ENCODE results near the gene ITGA5. TPM values are rescaled to one million over a fixed set of nuclear protein-coding genes. Genes with fewer than 3 reads are reported as not detected.
A peak's percentile ranks its signal among the peaks of the same experiment; 100 is the strongest.

ITGA5 gene
- total and polyA plus RNA-seq, 9 of the 15 experiments (the other 6 are each of a cell fraction or from before 2014, with no cell fraction given) = 9.1 to 82.1 (median 47.4) TPM

GRCh38 chr12:54359762-54360351 is 59.2 kb downstream of the ITGA5 start (continued):
- peak; percentile 99 for TF ChIP-seq HDAC2 (IDR thresholded peaks at IDR 0.05)
- TF ChIP-seq ZNF280A (IDR thresholded peaks at IDR 0.05; ENCODE audit: low read depth, partially characterized antibody) = peak; percentile 2
- TF ChIP-seq ZNF717 (CRISPR knock-in tag; IDR thresholded peaks at IDR 0.05) = no peak
- no peak for TF ChIP-seq ZNF324 (CRISPR knock-in tag; IDR thresholded peaks at IDR 0.05)
- TF ChIP-seq CBX1 (IDR thresholded peaks at IDR 0.05; ENCODE audit: low read depth) = peak; percentile 25; the same call in 1 of the 2 replicates
- TF ChIP-seq PHF21A (IDR thresholded peaks at IDR 0.05; ENCODE audit: borderline replicate concordance, low read depth) = 0 out of 2 replicates have a peak, but pooled peaks have one; percentile 37
- no peak for TF ChIP-seq SAP30 (IDR thresholded peaks at IDR 0.05; ENCODE audit: borderline replicate concordance, insufficient read depth, low read depth, low read length, poor library complexity, severe bottlenecking)
- no peak for TF ChIP-seq POLR2AphosphoS2 (IDR thresholded peaks at IDR 0.05; ENCODE audit: low read length)
- 0 out of 2 replicates have a peak, but pooled peaks have one; percentile 45 for TF ChIP-seq JUNB (CRISPR knock-in tag; conservative IDR thresholded peaks at IDR 0.05)
- 0 out of 2 replicates have a peak, but pooled peaks have one; percentile 46 for TF ChIP-seq IRF1 (CRISPR knock-in tag; IDR thresholded peaks at IDR 0.05; ENCODE audit: borderline replicate concordance)
- TF ChIP-seq SMAD3 (CRISPR knock-in tag; conservative IDR thresholded peaks at IDR 0.05) = no peak
- peak; percentile 96 to 97 for TF ChIP-seq KDM1A (IDR thresholded peaks at IDR 0.05)
- peak; percentile 98 for TF ChIP-seq SMARCA5 (IDR thresholded peaks at IDR 0.05)
- TF ChIP-seq ZKSCAN3 (CRISPR knock-in tag; IDR thresholded peaks at IDR 0.05) = peak; percentile 20; the same call in 1 of the 2 replicates
- peak in 1 of 2 experiments; percentile 88; a peak in 2 of 4 replicates for TF ChIP-seq RCOR1 (IDR thresholded peaks at IDR 0.05; ENCODE audit: borderline replicate concordance in 1 of 2, low read depth in 2 of 2, low read length in 2 of 2)
- TF ChIP-seq BCOR (IDR thresholded peaks at IDR 0.05) = peak; percentile 100
- no peak for TF ChIP-seq HOXB6 (CRISPR knock-in tag; IDR thresholded peaks at IDR 0.05; ENCODE audit: borderline replicate concordance)
- TF ChIP-seq CXXC5 (CRISPR knock-in tag; IDR thresholded peaks at IDR 0.05) = no peak
- TF ChIP-seq CEBPG (CRISPR knock-in tag; IDR thresholded peaks at IDR 0.05) = peak; percentile 51
- TF ChIP-seq CEBPG (tag; conservative IDR thresholded peaks at IDR 0.05 in 1 of 2, IDR thresholded peaks at IDR 0.05 in 1 of 2) = peak; percentile 71 to 78
- TF ChIP-seq FOSL1 (tag; conservative IDR thresholded peaks at IDR 0.05) = peak; percentile 81
- TF ChIP-seq PML (IDR thresholded peaks at IDR 0.05; ENCODE audit: low read length) = no peak
- 0 out of 2 replicates have a peak, but pooled peaks have one; percentile 1 for TF ChIP-seq SOX6 (IDR thresholded peaks at IDR 0.05)
- TF ChIP-seq HBP1 (CRISPR knock-in tag; IDR thresholded peaks at IDR 0.05) = no peak
- TF ChIP-seq ZNF644 (tag; IDR thresholded peaks at IDR 0.05; ENCODE audit: low read depth) = no peak
- TF ChIP-seq ZNF282 (CRISPR knock-in tag; IDR thresholded peaks at IDR 0.05) = no peak
